Upper lobe of left lung (tissue), 6 donors: ENCODE data around the gene TMEM132C. TPM values are rescaled to one million over a fixed set of nuclear protein-coding genes. Genes with fewer than 3 reads are reported as not detected.

ENCODE experiments used
- ATAC-seq, 2 donors: fragments of 200-7000 bp; cut with Tn5 transposase; one replicate each; pipeline ENCODE4 v1.9.1; 2022; ENCODE audit warnings: mild to moderate bottlenecking in 2 of 2, moderate library complexity in 2 of 2; ENCODE audit not compliant: low FRiP score in 2 of 2
- DNase-seq, 2 donors: peaks; one replicate each; pipeline ENCODE4 v3.0.0-alpha.2; 2019 to 2020
- H3K27ac ChIP-seq, 4 donors: fragments of 200-600 bp; sonication (generic); one replicate each; pipeline ENCODE4 v1.5.1; 2016 to 2019
- H3K27me3 ChIP-seq, 4 donors: fragments of 200-600 bp; sonication (generic); one replicate each; pipeline ENCODE4 v1.5.1; 2017 to 2019
- H3K36me3 ChIP-seq, 4 donors: fragments of 200-600 bp; sonication (generic); one replicate each; pipeline ENCODE4 v1.5.1; 2016 to 2019
- H3K4me1 ChIP-seq, 4 donors: fragments of 200-600 bp; sonication (generic); one replicate each; pipeline ENCODE4 v1.5.1; 2018 to 2019
- H3K4me3 ChIP-seq, 4 donors: fragments of 200-600 bp; sonication (generic); one replicate each; pipeline ENCODE4 v1.5.1; 2017 to 2019; ENCODE audit warnings: mild to moderate bottlenecking in 2 of 4, moderate library complexity in 1 of 4
- H3K9me3 ChIP-seq, 4 donors: fragments of 200-600 bp; sonication (generic); one replicate each; pipeline ENCODE4 v1.5.1; 2018 to 2019
- CTCF ChIP-seq, 6 experiments: fragments of 450-650 bp in 4 of 6; fragments of 200-600 bp in 2 of 6; sonication (generic) in 2 of 6; IDR thresholded peaks; one replicate each; pipeline ENCODE4 v1.5.1; 2016 to 2019; ENCODE audit warnings: antibody characterized with exemption in 6 of 6
- EP300 ChIP-seq, 4 donors: sonication (generic); formaldehyde crosslinking; IDR thresholded peaks; one replicate each; pipeline ENCODE4 v1.5.1; 2017; ENCODE audit warnings: antibody characterized with exemption in 4 of 4, control low read depth in 2 of 4
- POLR2A ChIP-seq, 4 donors: fragments of 450-650 bp; IDR thresholded peaks; one replicate each; pipeline ENCODE4 v1.5.1; 2016 to 2017; ENCODE audit warnings: antibody characterized with exemption in 4 of 4, mild to moderate bottlenecking in 2 of 4
- POLR2AphosphoS5 ChIP-seq, 2 donors: sonication (generic); formaldehyde crosslinking; IDR thresholded peaks; one replicate each; pipeline ENCODE4 v1.5.1; 2017; ENCODE audit warnings: antibody characterized with exemption in 2 of 2
- WGBS, 2 donors: methylation state at CpG; one replicate each; pipeline ENCODE4 v1.1.5; 2017 to 2018; 5-methylcytosine and 5-hydroxymethylcytosine counted together
- total RNA-seq, 6 donors: library from RNA; depleted of rRNA in 4 of 6; stranded (reverse); fragments of >200 nt in 4 of 6; gene quantifications; one replicate each; pipeline versions ENCODE4 v1.1.0 to v1.2.1, GENCODE V29; 2016 to 2021
- donor health status: DM: no; HTN: no; CAD: no; lungs with moderate emphysema.
- donor health status: DM: no; HTN: yes; CAD: no; lungs with severe emphysema.

Gene TMEM132C
- total RNA-seq, 6 donors from 2014 or later: under 0.01 to 2.2 (median 1.1) TPM

DNA sequence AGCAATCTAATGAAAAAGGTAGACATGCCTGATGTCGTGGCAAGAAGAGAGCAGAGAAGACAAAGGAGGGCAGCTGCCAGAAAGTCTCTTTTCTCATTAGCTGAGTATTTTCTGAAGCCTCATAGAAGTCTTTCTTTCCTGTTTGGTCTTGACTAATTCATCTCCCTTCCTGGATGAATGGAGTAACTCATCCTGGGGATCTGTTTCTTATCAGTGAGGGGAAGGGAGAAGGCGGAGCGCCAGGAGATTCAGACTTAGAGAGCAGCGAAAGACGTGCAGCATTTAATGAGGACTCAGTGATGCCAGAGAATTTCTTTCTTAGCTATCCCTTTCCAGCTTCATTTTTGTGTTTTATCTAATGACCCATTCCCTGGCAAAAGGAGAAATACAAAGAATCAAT lies 467.4 kb downstream of the TMEM132C start:
- H3K4me1 ChIP-seq: no peaks in the 10 kb centered on the region
- H3K9me3 ChIP-seq: peaks cover 0 to 4% (median 1%) of the 10 kb centered on the region in 4 donors
- no peaks in the 10 kb centered on the region for H3K36me3 ChIP-seq
- DNase-seq: no peak
- ATAC-seq: no peak
- H3K4me3 ChIP-seq: no peak overlapping the region
- no peak overlapping the region for H3K27ac ChIP-seq
- TF ChIP-seq EP300 (IDR thresholded peaks at IDR 0.05) (no peak), CTCF (IDR thresholded peaks at IDR 0.05) (no peak), POLR2AphosphoS5 (IDR thresholded peaks at IDR 0.05) (no peak), POLR2A (IDR thresholded peaks at IDR 0.05) (no peak)
- no peaks in the 10 kb centered on the region for H3K27me3 ChIP-seq
- WGBS, 2 donors: 35 to 38% methylated on average over 5 of the region's 5 CpGs

GRCh38 chr12:128737292-128737966 lies 470.5 kb downstream of the TMEM132C start:
- WGBS, 2 donors: 85 to 86% methylated on average over 3 of the region's 3 CpGs
- Histone ChIP-seq H3K4me1 (no peaks in the 10 kb centered on the region), H3K36me3 (no peaks in the 10 kb centered on the region), H3K27me3 (no peaks in the 10 kb centered on the region), H3K27ac (no peak overlapping the region), H3K9me3 (peaks cover 0 to 4% (median 1%) of the 10 kb centered on the region in 4 donors), H3K4me3 (no peak overlapping the region)
- ATAC-seq: no peak
- DNase-seq: no peak
- TF ChIP-seq POLR2AphosphoS5 (IDR thresholded peaks at IDR 0.05) (no peak), POLR2A (IDR thresholded peaks at IDR 0.05) (no peak), CTCF (IDR thresholded peaks at IDR 0.05) (no peak), EP300 (IDR thresholded peaks at IDR 0.05) (no peak)

- H3K9me3 ChIP-seq: peaks cover 0 to 2% (median under 1%) of the 10 kb centered on the region in 4 donors
- TF ChIP-seq CTCF (IDR thresholded peaks at IDR 0.05) (no peak), EP300 (IDR thresholded peaks at IDR 0.05) (no peak), POLR2AphosphoS5 (IDR thresholded peaks at IDR 0.05) (no peak), POLR2A (IDR thresholded peaks at IDR 0.05) (no peak)
- H3K4me3 ChIP-seq: no peak overlapping the region
- H3K27me3 ChIP-seq: peaks cover 0 to 4% (median 0%) of the 10 kb centered on the region in 4 donors
- H3K27ac ChIP-seq: no peak overlapping the region
- H3K36me3 ChIP-seq: no peaks in the 10 kb centered on the region
- ATAC-seq (no peak), DNase-seq (no peak)
- no peaks in the 10 kb centered on the region for H3K4me1 ChIP-seq
- WGBS, 2 donors: 65 to 66% methylated on average over 7 of the region's 7 CpGs
Measured at GRCh38 chr12:128743916-128744315, 476.9 kb downstream of the TMEM132C start.

DNA sequence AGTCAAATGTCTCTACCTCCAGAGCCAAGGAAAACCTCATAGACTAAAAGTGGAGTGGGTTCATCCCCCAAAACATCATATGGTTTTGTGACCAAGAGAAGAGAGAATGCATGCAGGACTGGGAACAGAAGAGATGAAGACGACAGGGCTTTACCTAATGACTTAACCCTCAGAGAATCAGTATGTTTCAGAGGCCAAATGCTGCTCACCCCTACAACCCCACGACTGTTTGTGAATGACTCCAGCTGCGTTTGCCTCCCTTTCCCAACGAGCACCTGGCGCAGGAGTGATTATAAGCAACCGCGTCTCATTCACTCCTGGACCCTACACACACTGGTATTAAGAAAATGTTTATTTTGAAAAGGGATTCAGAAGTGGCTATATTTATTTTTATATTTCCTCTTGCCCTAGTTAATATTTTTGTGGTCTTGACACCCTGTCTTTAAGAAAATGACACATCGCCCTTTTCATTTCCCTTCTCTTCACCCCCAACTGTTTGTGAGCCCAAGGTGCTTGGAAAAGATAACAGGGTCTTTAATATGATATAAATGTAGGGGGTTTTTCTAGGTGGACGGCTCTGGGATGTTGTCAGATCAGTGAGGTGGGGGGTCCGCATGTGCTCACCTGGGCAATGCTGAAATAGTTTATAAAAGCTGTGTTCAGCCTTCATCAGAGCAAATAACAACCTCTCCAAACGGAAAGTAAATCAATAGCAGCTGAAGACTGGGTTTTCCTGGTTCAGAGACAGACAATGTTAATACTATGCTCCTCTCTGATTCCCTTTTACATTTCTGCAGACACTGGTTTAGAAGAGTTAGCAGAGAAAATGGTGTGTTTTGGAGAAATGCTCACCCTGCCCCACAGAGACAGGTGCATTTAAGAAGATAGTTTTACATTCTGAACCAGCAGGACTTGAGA lies 479.1 kb downstream of the TMEM132C start:
- Histone ChIP-seq H3K9me3 (no peaks in the 10 kb centered on the region), H3K27me3 (peaks cover 0 to 4% (median 0%) of the 10 kb centered on the region in 4 donors), H3K4me3 (no peak overlapping the region), H3K36me3 (no peaks in the 10 kb centered on the region), H3K4me1 (no peaks in the 10 kb centered on the region), H3K27ac (no peak overlapping the region)
- TF ChIP-seq POLR2AphosphoS5 (IDR thresholded peaks at IDR 0.05): no peak
- TF ChIP-seq EP300 (IDR thresholded peaks at IDR 0.05): no peak
- no peak for TF ChIP-seq CTCF (IDR thresholded peaks at IDR 0.05)
- no peak for TF ChIP-seq POLR2A (IDR thresholded peaks at IDR 0.05)
- no peak for DNase-seq
- no peak for ATAC-seq
- 40 to 44% methylated on average over 11 of the region's 11 CpGs for WGBS, 2 donors
